ENCODE measurements around the gene LMNTD2. TPM values are rescaled to one million over a fixed set of nuclear protein-coding genes. Genes with fewer than 3 reads are reported as not detected.
"Not testable (repeated sequence)": the region's sequence is repeated elsewhere in the genome, so short reads cannot be mapped to it uniquely, and the experiment has no call there.

LMNTD2 gene
- total RNA-seq, 1 donor from 2014 or later = 1.3 TPM

- DNase-seq (ENCODE audit: low spot score) (no peak), ATAC-seq (no peak)
- intact Hi-C loops (cut with DNase I) = no loop called here
These were observed 30.5 kb upstream of the LMNTD2 start for GRCh38 chr11:590997-591396.

GRCh38 chr11:589798-590197 is 29.3 kb upstream of the LMNTD2 start:
- intact Hi-C loops (cut with DNase I) = no loop called here
- DNase-seq (ENCODE audit: low spot score) (no peak), ATAC-seq (no peak)

- intact Hi-C loops (cut with DNase I) = no loop called here
- no peak for DNase-seq (ENCODE audit: low spot score)
- no peak for ATAC-seq
These were observed 27.4 kb upstream of the LMNTD2 start for GRCh38 chr11:587978-588380.

GRCh38 chr11:587546-587945 is 27.0 kb upstream of the LMNTD2 start:
- no peak for DNase-seq (ENCODE audit: low spot score)
- no peak for ATAC-seq
- intact Hi-C loops (cut with DNase I) = no loop called here

- DNase-seq (ENCODE audit: low spot score) (no peak), ATAC-seq (peak; percentile 33)
- intact Hi-C loops (cut with DNase I) = no loop called here
These were observed 26.1 kb upstream of the LMNTD2 start for GRCh38 chr11:586376-587316.

- no peak for DNase-seq (ENCODE audit: low spot score)
- ATAC-seq = no peak
- intact Hi-C loops (cut with DNase I) = no loop called here
These were observed 23.7 kb upstream of the LMNTD2 start for GRCh38 chr11:584287-584686.

GRCh38 chr11:581752-582151 is 21.2 kb upstream of the LMNTD2 start:
- intact Hi-C loops (cut with DNase I) = no loop called here
- no peak for DNase-seq (ENCODE audit: low spot score)
- no peak for ATAC-seq

GRCh38 chr11:581342-581741 is 20.8 kb upstream of the LMNTD2 start:
- ATAC-seq (no peak), DNase-seq (ENCODE audit: low spot score) (no peak)
- intact Hi-C loops (cut with DNase I) = no loop called here

GRCh38 chr11:579830-580601 is 19.5 kb upstream of the LMNTD2 start:
- no peak for ATAC-seq
- no peak for DNase-seq (ENCODE audit: low spot score)
- intact Hi-C loops (cut with DNase I) = no loop called here

- ATAC-seq (no peak), DNase-seq (ENCODE audit: low spot score) (no peak)
- intact Hi-C loops (cut with DNase I) = no loop called here
These were observed 17.9 kb upstream of the LMNTD2 start for GRCh38 chr11:578276-579035.

GRCh38 chr11:577611-577894 is 17.0 kb upstream of the LMNTD2 start:
- no peak for ATAC-seq
- intact Hi-C loops (cut with DNase I) = no loop called here

GRCh38 chr11:576811-577610 is 16.5 kb upstream of the LMNTD2 start:
- intact Hi-C loops (cut with DNase I) = no loop called here
- ATAC-seq (no peak), DNase-seq (ENCODE audit: low spot score) (no peak)

More at GRCh38 chr11:577611-577894, 17.0 kb upstream of the LMNTD2 start:
- no peak for DNase-seq (ENCODE audit: low spot score)

GRCh38 chr11:575996-576768 is 15.6 kb upstream of the LMNTD2 start, which contains the start of gene PHRF1:
PHRF1 (plus strand) TSS chr11:576470; CDS start chr11:581513, 5,043 bp downstream.
- DNase-seq (ENCODE audit: low spot score) (peak; percentile 98), ATAC-seq (peak; percentile 97)
- intact Hi-C loops (cut with DNase I) = no loop called here

- DNase-seq (ENCODE audit: low spot score) (peak; percentile 70), ATAC-seq (peak; percentile 2)
- intact Hi-C loops (cut with DNase I) = no loop called here
These were observed 14.9 kb upstream of the LMNTD2 start for GRCh38 chr11:575313-575995.

- DNase-seq (ENCODE audit: low spot score) (no peak), ATAC-seq (no peak)
- intact Hi-C loops (cut with DNase I) = no loop called here
These were observed 14.2 kb upstream of the LMNTD2 start for GRCh38 chr11:574632-575312.

GRCh38 chr11:574031-574570 is 13.6 kb upstream of the LMNTD2 start:
- DNase-seq (ENCODE audit: low spot score); intact Hi-C loops (cut with DNase I); ATAC-seq: not testable (repeated sequence)

Data from sciatic nerve (tissue), 2 donors.